MM.1S (cell line): ENCODE data around the gene IGSF9B.

ENCODE experiments used
- DNase-seq: peaks from one replicate; pipeline ENCODE4 v3.0.0-alpha.2; 2015
- H2AFZ ChIP-seq: fragments of 300-600 bp; sonication (generic); 2 replicates; pipeline ENCODE4 v1.6.0; 2016; ENCODE audit warnings: antibody characterized with exemption, low read length
- H3F3A ChIP-seq: fragments of 300-600 bp; sonication (generic); 2 replicates; pipeline ENCODE4 v1.6.1; 2016; ENCODE audit warnings: mild to moderate bottlenecking, antibody characterized with exemption, low read length, moderate library complexity, mixed read lengths; ENCODE audit not compliant: insufficient read depth
- H3K27ac ChIP-seq: fragments of 300-600 bp; sonication (generic); 2 replicates; pipeline ENCODE4 v1.5.1; 2016; ENCODE audit warnings: mild to moderate bottlenecking, low read length
- H3K27me3 ChIP-seq: fragments of 300-600 bp; sonication (generic); replicated peaks from 2 replicates; pipeline ENCODE4 v1.6.0; 2016; ENCODE audit warnings: low read length; ENCODE audit not compliant: insufficient read depth
- H3K36me3 ChIP-seq: fragments of 300-600 bp; sonication (generic); replicated peaks from 2 replicates; pipeline ENCODE4 v1.6.1; 2016; ENCODE audit warnings: mild to moderate bottlenecking, low read length, mixed read lengths; ENCODE audit not compliant: insufficient read depth
- H3K4me1 ChIP-seq: fragments of 300-600 bp; sonication (generic); 2 replicates; pipeline ENCODE4 v1.6.1; 2016; ENCODE audit warnings: low read length, mixed read lengths
- H3K4me2 ChIP-seq: fragments of 300-600 bp; sonication (generic); 2 replicates; pipeline ENCODE4 v1.6.0; 2016; ENCODE audit warnings: low read depth, low read length
- H3K4me3 ChIP-seq: fragments of 300-600 bp; sonication (generic); 2 replicates; pipeline ENCODE4 v1.5.1; 2016; ENCODE audit warnings: low read length, mixed read lengths
- H3K79me2 ChIP-seq: fragments of 300-600 bp; sonication (generic); 2 replicates; pipeline ENCODE4 v1.6.1; 2016; ENCODE audit warnings: mixed run types, low read length, mixed read lengths
- H3K9ac ChIP-seq: fragments of 300-600 bp; sonication (generic); 2 replicates; pipeline ENCODE4 v1.6.1; 2016; ENCODE audit warnings: low read length, mixed read lengths
- H3K9me2 ChIP-seq: fragments of 300-600 bp; sonication (generic); replicated peaks from 2 replicates; pipeline ENCODE4 v1.6.1; 2016; ENCODE audit warnings: mild to moderate bottlenecking, low read length, mixed read lengths; ENCODE audit not compliant: insufficient read depth
- H3K9me3 ChIP-seq: fragments of 300-600 bp; sonication (generic); replicated peaks from 2 replicates; pipeline ENCODE4 v1.6.1; 2016; ENCODE audit warnings: mild to moderate bottlenecking, low read length, mixed read lengths; ENCODE audit not compliant: insufficient read depth
- H4K20me1 ChIP-seq: fragments of 300-600 bp; sonication (generic); 2 replicates; pipeline ENCODE4 v1.6.1; 2016; ENCODE audit warnings: mild to moderate bottlenecking, low read length, moderate library complexity, mixed read lengths; ENCODE audit not compliant: insufficient read depth
- CTCF ChIP-seq: fragments of 300-600 bp; sonication (generic); IDR thresholded peaks from 2 replicates; pipeline ENCODE4 v1.5.1; 2016; ENCODE audit warnings: antibody characterized with exemption, low read length, mixed read lengths
- EZH2 ChIP-seq: fragments of 300-600 bp; sonication (generic); optimal IDR thresholded peaks from 2 replicates; pipeline ENCODE3; 2017; ENCODE audit warnings: low read depth, mild to moderate bottlenecking, antibody characterized with exemption, low read length, mixed read lengths
- EZH2phosphoT487 ChIP-seq: fragments of 300-600 bp; sonication (generic); IDR thresholded peaks from 2 replicates; pipeline ENCODE4 v1.6.1; 2018; ENCODE audit warnings: antibody characterized with exemption, low read length

Gene IGSF9B

DNA sequence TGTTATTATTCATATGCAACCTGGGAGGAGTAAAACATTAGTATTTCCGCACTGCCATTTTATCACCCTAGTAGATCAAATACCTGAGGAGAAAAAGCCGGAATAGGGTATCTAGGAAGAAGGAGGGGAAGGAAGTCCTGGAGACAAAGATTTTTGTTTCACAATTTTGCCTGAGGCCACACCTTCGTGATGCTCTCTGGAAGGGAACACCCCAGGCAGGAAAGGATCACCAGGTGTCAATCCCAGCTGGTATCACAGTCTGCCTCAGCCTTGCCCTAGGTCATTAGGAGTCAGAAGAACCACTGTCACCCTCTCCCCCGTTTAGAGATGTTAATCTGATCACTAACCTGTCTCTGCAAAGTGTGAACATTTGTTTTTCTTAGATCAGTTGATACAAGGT lies 35.4 kb upstream of the IGSF9B start:
- H3K4me2 ChIP-seq, result no peak overlapping the region
- DNase-seq, result no peak
- no peaks in the 10 kb centered on the region for H3K9me3 ChIP-seq
- no peaks in the 10 kb centered on the region for H3K9me2 ChIP-seq
- no peaks in the 10 kb centered on the region for H3K79me2 ChIP-seq
- no peak for TF ChIP-seq EZH2
- no peak for TF ChIP-seq EZH2phosphoT487
- TF ChIP-seq CTCF, result no peak
- no peak overlapping the region for H3K9ac ChIP-seq
- H3K36me3 ChIP-seq, result no peaks in the 10 kb centered on the region
- H3K4me3 ChIP-seq, result no peak overlapping the region
- no peaks in the 10 kb centered on the region for H3K4me1 ChIP-seq
- H2AFZ ChIP-seq, result no peak overlapping the region
- H3K27ac ChIP-seq, result no peak overlapping the region
- no peaks in the 10 kb centered on the region for H3F3A ChIP-seq
- no peaks in the 10 kb centered on the region for H4K20me1 ChIP-seq
- no peaks in the 10 kb centered on the region for H3K27me3 ChIP-seq

DNA sequence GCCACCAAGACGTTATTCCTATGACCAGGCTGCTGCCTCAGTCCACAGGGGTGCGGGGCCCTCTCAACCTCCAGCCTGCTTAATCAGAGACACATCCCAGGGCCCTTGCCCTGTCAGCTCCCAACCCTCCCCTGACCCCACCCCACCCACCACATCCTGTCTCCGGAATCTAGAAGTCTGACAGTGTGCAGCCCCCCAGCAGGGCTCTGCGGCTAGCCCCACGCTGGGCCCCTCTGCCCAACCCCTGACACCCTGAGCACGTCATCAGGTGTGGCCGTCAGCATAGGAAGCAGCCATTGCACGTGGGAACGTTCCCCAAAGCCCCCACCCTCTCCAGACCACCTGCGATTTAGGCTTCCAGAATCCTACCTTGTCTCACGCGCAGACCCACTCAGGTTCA lies 34.3 kb upstream of the IGSF9B start:
- H3K4me1 ChIP-seq, result no peaks in the 10 kb centered on the region
- H3K27ac ChIP-seq, result no peak overlapping the region

GRCh38 chr11:133990501-133990900 lies 33.7 kb upstream of the IGSF9B start:
- Histone ChIP-seq H3K4me2 (no peak overlapping the region), H3K79me2 (no peaks in the 10 kb centered on the region), H3K9me2 (no peaks in the 10 kb centered on the region), H3K9me3 (no peaks in the 10 kb centered on the region), H3K4me3 (no peak overlapping the region), H3K27me3 (0 out of 2 replicates have a peak, but pooled peaks cover 7% of the 10 kb centered on the region), H3K36me3 (no peaks in the 10 kb centered on the region), H3F3A (no peaks in the 10 kb centered on the region), H3K27ac (no peak overlapping the region), H3K4me1 (no peaks in the 10 kb centered on the region), H4K20me1 (no peaks in the 10 kb centered on the region), H3K9ac (no peak overlapping the region), H2AFZ (no peak overlapping the region)
- no peak for DNase-seq
- TF ChIP-seq EZH2phosphoT487 (no peak), CTCF (no peak), EZH2 (no peak)

More for the DNA sequence above, 34.3 kb upstream of the IGSF9B start:
- no peaks in the 10 kb centered on the region for H3F3A ChIP-seq
- H3K9me2 ChIP-seq, result no peaks in the 10 kb centered on the region
- H3K4me2 ChIP-seq, result no peak overlapping the region
- TF ChIP-seq EZH2, result no peak
- TF ChIP-seq EZH2phosphoT487, result no peak
- no peak for TF ChIP-seq CTCF
- no peak overlapping the region for H2AFZ ChIP-seq
- H3K9me3 ChIP-seq, result no peaks in the 10 kb centered on the region
- DNase-seq, result no peak
- no peaks in the 10 kb centered on the region for H3K36me3 ChIP-seq
- 0 out of 2 replicates have a peak, but pooled peaks cover 4% of the 10 kb centered on the region for H3K27me3 ChIP-seq
- no peak overlapping the region for H3K4me3 ChIP-seq
- H4K20me1 ChIP-seq, result no peaks in the 10 kb centered on the region
- no peaks in the 10 kb centered on the region for H3K79me2 ChIP-seq
- H3K9ac ChIP-seq, result no peak overlapping the region
